SW 1271 (cell line): ENCODE measurements around the gene EHHADH.

Source experiments
- DNase-seq, 2 experiments: peaks; one replicate each; lab custom pipeline; 2025; lab: John Stamatoyannopoulos, UW

The EHHADH gene

GRCh38 chr3:185145511-185145910 lies 108.3 kb downstream of the EHHADH start:
- DNase-seq, result no peak

DNA sequence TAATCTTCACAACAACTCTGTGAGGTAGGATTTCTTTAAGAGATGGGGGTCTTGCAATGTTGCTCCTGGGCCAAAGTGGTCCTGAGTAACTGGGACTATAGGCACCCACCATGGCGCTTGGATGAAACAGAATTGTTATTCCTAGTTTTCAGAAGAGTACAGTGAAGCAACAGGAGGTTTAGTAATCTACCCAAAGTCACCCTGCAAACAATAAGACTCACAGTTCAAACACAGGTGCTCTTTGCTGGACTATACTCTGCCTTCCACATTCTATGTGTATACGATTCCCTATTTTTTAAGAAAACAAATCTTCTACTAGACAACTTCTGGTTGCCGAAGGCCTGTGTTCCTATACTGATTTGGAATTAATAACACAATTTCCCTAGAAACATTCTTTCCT lies 109.1 kb downstream of the EHHADH start:
- no peak for DNase-seq
